Lower lobe of right lung (tissue), 2 donors: ENCODE data around the gene NUMB. TPM values are rescaled to one million over a fixed set of nuclear protein-coding genes. Genes with fewer than 3 reads are reported as not detected.
"Not testable (repeated sequence)": the region's sequence is repeated elsewhere in the genome, so short reads cannot be mapped to it uniquely, and the experiment has no call there.

Source experiments
- ATAC-seq, 2 donors: fragments of 200-7000 bp; cut with Tn5 transposase; one replicate each; pipeline ENCODE4 v1.9.1; 2020 to 2022; ENCODE audit warnings: mild to moderate bottlenecking in 2 of 2, moderate library complexity in 2 of 2
- DNase-seq: peaks from one replicate; pipeline ENCODE4 v3.0.0-alpha.2; 2020
- H3K27ac ChIP-seq: fragments of 200-600 bp; one replicate; pipeline ENCODE4 v1.8.0; 2022
- H3K27me3 ChIP-seq: fragments of 200-600 bp; one replicate; pipeline ENCODE4 v1.8.0; 2022; ENCODE audit warnings: low read depth
- H3K36me3 ChIP-seq: fragments of 200-600 bp; one replicate; pipeline ENCODE4 v1.8.0; 2022; ENCODE audit warnings: mild to moderate bottlenecking
- H3K4me1 ChIP-seq: fragments of 200-600 bp; one replicate; pipeline ENCODE4 v1.8.0; 2022
- H3K4me3 ChIP-seq: fragments of 200-600 bp; one replicate; pipeline ENCODE4 v1.8.0; 2022; ENCODE audit warnings: mild to moderate bottlenecking
- H3K9me3 ChIP-seq: fragments of 200-600 bp; one replicate; pipeline ENCODE4 v1.8.0; 2022
- intact Hi-C: fragments of 100-400 bp; cut with DNase I; formaldehyde crosslinking; loops from one replicate; pipeline ENCODE4 v1.11.0; 2022
- total RNA-seq: library from RNA; stranded (reverse); fragmentation: NEBNext Ultra II Directional; extraction: Animal tissue kit (Norgen Biotek cat#: 25700); gene quantifications from one replicate; pipeline ENCODE4 v1.2.1, GENCODE V29; 2021
- TF ChIP-seq, protein P1 (sequence below): fragments of 200-600 bp; IDR thresholded peaks from one replicate; pipeline ENCODE4 v1.8.0; 2022; ENCODE audit warnings: antibody characterized with exemption, mild to moderate bottlenecking
- donor health status: DM: no; HTN: yes; CAD: no; lungs with severe emphysema.

NUMB gene
- total RNA-seq, 1 donor from 2014 or later, result 126 TPM

GRCh38 chr14:73392329-73393257, 65.8 kb downstream of the NUMB start:
- ATAC-seq (no peak), DNase-seq (no peak)
- H3K4me1 ChIP-seq, result peaks cover 12% of the 10 kb centered on the region
- no peak overlapping the region for H3K27ac ChIP-seq
- H3K9me3 ChIP-seq, result no peaks in the 10 kb centered on the region
- intact Hi-C loops, result no loop called here
- TF ChIP-seq, protein P1, sequence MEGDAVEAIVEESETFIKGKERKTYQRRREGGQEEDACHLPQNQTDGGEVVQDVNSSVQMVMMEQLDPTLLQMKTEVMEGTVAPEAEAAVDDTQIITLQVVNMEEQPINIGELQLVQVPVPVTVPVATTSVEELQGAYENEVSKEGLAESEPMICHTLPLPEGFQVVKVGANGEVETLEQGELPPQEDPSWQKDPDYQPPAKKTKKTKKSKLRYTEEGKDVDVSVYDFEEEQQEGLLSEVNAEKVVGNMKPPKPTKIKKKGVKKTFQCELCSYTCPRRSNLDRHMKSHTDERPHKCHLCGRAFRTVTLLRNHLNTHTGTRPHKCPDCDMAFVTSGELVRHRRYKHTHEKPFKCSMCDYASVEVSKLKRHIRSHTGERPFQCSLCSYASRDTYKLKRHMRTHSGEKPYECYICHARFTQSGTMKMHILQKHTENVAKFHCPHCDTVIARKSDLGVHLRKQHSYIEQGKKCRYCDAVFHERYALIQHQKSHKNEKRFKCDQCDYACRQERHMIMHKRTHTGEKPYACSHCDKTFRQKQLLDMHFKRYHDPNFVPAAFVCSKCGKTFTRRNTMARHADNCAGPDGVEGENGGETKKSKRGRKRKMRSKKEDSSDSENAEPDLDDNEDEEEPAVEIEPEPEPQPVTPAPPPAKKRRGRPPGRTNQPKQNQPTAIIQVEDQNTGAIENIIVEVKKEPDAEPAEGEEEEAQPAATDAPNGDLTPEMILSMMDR, result no peak
- H3K4me3 ChIP-seq, result no peak overlapping the region
- no peaks in the 10 kb centered on the region for H3K27me3 ChIP-seq
- peaks cover 14% of the 10 kb centered on the region for H3K36me3 ChIP-seq

DNA sequence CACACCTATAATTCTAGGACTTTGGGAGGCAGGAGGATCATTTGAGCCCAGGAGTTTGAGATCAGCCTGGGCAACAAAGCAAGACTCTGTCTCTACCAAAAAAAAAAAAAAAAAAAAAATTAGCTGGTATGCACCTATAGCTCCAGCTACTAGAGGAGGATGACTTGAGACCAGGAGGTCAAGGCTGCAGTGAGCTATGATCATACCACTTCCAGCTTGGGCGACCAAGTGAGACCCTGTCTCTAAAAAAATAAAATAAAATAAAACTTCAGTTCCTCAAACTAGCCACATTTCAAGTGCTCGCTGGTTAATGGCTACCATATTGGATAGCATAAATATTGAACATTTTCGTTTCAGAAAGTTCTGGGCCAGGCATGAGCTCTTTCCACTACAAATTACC, 70.5 kb downstream of the NUMB start:
- H3K27ac ChIP-seq, H3K4me3 ChIP-seq, ATAC-seq, H3K36me3 ChIP-seq, DNase-seq, H3K4me1 ChIP-seq, H3K9me3 ChIP-seq, H3K27me3 ChIP-seq, intact Hi-C loops: not testable (repeated sequence)

- Histone ChIP-seq H3K27ac (no peak overlapping the region), H3K4me1 (peaks cover 6% of the 10 kb centered on the region), H3K36me3 (no peaks in the 10 kb centered on the region), H3K4me3 (no peak overlapping the region), H3K27me3 (no peaks in the 10 kb centered on the region), H3K9me3 (peaks cover 10% of the 10 kb centered on the region)
- intact Hi-C loops, result no loop called here
- ATAC-seq (no peak), DNase-seq (no peak)
- TF ChIP-seq, protein P1, result no peak
Measured at GRCh38 chr14:73386342-73386741, 72.0 kb downstream of the NUMB start.

GRCh38 chr14:73385021-73385420, 73.3 kb downstream of the NUMB start:
- DNase-seq, H3K27me3 ChIP-seq, ATAC-seq, H3K9me3 ChIP-seq, H3K4me3 ChIP-seq, H3K4me1 ChIP-seq, intact Hi-C loops, H3K36me3 ChIP-seq, H3K27ac ChIP-seq: not testable (repeated sequence)

DNA sequence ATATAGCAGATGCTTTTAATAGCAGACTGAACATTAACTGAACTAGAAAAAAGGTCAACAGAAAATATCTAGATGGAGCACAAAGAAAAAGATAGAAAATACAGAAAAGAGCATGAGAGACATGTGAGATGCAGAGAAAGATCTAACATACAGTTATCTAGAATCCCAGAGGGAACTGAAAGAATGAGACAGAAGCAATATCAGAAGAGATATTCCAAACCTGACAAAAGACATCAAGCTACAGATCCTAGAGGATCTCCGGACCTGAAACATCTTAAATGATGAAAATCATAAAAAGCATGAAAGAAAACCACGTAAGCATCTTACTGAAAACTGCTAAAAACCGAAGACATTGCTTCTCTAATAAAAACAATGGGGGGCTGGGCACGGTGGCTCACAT, 75.0 kb downstream of the NUMB start:
- intact Hi-C loops, result no loop called here
- Histone ChIP-seq H3K4me3 (no peak overlapping the region), H3K27me3 (no peaks in the 10 kb centered on the region), H3K9me3 (peaks cover 10% of the 10 kb centered on the region), H3K4me1 (peaks cover 7% of the 10 kb centered on the region), H3K27ac (no peak overlapping the region), H3K36me3 (no peaks in the 10 kb centered on the region)
- ATAC-seq (no peak), DNase-seq (no peak)
- TF ChIP-seq, protein P1, result no peak

DNA sequence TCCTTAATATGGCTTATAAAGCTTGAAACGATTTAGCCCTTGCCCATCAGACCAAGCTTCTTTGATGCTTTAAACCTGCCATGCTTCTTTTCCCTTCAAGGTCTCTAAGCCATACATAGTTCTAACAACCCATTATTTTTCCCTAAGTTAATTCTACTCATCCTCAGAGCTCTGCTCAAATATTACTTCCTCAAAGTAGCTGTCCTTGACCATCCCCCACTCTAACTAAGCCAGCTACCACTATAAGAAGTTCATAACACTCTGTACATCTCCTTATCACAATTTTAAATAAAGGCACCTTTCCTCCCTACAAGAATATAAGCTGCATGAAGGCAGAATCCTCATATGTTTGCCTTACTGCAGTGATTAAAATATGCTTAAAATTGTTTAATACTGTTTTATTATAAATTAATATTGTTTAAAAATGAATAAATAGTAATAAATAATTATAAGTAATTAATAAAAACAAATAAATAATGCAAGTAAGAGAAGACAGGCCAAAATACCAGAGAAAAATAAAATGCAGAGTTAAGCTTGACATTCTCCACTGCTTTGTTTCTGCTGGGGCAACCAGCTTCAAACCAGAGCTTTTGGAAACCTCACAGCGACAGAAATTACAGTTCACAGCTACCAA, 76.8 kb downstream of the NUMB start:
- TF ChIP-seq, protein P1, result no peak
- ATAC-seq, result no peak
- DNase-seq, result no peak
- H3K27ac ChIP-seq, result no peak overlapping the region
- H3K36me3 ChIP-seq, result no peaks in the 10 kb centered on the region
- no peaks in the 10 kb centered on the region for H3K27me3 ChIP-seq
- intact Hi-C loops, result no loop called here
- no peak overlapping the region for H3K4me3 ChIP-seq
- H3K9me3 ChIP-seq, result peaks cover 10% of the 10 kb centered on the region
- H3K4me1 ChIP-seq, result peaks cover 7% of the 10 kb centered on the region
